GOT3 (cell line): ENCODE measurements around the gene MAP2K2.

Source experiments
- DNase-seq: peaks from one replicate; lab custom pipeline; 2025; ENCODE audit warnings: mixed read lengths; lab: John Stamatoyannopoulos, UW

The MAP2K2 gene

DNA sequence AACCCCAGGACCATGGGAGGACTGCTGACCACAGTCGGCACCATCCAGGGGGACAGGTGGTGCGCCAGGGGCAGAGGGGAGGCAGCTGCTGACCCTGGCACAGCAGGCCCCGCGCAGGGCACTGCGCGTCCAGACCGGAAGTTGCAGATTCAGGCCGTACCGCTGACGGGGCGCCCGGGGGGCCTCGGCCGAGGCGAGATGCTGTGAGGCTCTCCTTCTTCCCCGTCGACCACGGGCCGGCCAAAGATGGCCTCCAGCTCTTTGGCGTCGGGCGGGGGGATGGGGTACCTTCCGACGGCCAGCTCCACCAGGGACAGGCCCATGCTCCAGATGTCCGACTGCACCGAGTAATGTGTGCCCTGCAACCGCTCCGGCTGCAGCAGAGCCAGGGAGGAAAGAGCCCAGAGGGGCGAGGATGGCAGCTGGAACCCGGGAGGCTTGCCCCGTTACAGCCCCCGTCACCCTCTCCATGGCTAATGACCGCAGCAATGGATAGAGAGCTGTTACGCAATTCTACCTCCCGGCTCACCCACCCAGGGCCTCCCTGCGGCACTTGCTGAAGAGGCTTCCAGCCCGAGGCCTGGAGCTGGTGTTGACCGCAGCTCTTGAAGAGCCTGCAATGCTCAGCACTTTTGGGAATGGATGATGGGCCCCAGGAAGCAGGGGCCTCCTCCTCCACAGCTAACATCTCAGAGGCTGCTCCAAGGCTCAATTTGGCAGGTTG lies 24.7 kb downstream of the MAP2K2 start:
- no peak for DNase-seq

DNA sequence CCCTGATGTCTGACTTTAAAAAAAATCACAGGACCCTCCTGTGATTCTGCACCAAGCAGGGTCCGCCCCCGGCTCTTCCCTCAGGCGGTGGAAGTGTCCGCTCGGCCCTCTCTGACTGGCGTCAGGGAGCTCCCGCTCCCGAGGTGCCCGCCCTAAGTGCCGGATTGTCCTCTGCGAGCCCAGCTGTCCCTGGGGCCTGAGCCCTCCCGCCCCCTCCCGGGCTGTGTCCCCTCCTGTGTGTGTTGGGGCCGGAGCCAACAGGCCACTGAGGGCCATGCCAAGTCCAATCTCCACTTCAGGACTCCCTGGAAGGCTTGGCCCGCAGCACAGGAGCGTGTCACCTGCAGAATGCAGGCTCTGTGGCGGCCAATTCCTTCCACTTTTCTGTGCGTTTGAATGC lies 25.4 kb downstream of the MAP2K2 start:
- DNase-seq = no peak

DNA sequence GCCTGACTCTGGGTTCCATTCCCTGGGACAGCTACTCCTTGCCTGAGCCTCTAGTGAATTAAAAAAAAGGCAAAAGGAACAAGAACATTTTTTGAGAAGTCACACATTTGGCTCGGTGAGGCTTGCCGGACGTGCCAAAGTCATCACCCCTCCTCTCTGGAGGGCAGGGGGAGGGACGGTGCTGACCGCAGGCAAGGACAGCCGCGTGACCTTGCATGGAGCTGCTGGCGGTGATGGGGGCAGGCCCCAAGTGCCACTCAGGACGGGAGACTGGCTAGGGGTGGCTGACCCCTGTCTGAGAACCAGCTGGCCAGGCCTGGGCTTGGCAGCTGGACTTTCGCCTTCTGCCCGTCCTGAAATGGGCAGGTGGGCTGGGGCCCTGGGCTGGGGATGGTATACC lies 26.4 kb downstream of the MAP2K2 start:
- DNase-seq = no peak

DNA sequence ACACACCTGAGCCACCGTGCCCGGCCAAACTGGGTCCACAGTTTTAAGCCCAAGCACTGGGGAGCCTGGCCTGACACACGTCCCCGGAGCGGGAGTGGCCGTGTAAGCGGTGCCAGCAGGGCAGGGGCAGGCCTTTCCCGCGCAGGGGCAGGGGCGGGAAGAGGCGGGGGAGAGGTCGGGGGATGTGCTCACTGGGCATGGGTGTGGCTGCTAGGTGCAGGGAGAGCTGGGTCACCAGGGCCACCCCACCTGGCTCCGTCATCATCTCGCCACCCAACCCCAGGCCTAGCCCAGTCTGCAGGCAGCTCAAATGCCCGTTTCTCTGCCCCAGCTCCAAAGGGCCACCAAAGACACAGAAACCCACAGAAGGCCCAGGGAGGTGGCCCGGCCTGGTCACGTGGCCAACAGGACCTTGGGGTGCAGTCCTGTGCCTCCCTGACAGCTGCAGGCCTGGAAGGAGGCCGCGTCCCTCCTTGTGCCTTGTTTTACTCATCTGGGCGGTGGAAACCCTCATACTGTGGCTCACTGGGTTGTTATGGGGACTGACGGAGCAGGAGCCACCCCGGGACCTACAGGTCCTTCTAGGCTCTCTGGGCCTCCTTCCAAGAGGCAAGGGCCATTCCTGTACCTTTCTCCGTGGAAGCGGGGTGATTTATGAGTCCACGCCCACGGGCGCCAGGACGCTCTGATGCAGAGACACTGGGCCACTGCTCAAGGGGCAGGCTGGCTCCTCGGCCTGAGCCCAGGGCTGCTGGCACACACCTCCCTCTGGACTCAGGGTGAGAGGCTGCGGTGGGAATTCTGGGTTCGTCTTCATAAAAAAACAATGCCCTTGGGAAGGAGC lies 27.7 kb downstream of the MAP2K2 start:
- DNase-seq = no peak

DNA sequence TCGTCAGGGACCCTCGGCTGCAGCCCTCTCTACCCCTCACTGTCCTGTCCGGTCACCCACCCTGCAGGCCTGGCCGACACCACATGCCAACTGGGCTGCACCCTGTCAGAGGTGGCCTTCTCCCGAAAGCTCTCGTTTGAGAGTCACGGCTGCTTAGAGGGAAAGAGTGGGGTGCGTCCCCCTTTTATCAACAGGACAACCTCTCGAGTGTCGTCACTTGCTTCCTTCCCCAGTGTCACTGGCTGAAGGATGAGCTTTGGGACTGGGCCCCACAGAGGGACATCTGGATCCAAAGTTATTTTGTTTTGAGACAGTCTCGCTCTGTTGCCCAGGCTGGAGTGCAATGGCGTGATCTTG lies 28.5 kb downstream of the MAP2K2 start:
- DNase-seq = no peak

DNA sequence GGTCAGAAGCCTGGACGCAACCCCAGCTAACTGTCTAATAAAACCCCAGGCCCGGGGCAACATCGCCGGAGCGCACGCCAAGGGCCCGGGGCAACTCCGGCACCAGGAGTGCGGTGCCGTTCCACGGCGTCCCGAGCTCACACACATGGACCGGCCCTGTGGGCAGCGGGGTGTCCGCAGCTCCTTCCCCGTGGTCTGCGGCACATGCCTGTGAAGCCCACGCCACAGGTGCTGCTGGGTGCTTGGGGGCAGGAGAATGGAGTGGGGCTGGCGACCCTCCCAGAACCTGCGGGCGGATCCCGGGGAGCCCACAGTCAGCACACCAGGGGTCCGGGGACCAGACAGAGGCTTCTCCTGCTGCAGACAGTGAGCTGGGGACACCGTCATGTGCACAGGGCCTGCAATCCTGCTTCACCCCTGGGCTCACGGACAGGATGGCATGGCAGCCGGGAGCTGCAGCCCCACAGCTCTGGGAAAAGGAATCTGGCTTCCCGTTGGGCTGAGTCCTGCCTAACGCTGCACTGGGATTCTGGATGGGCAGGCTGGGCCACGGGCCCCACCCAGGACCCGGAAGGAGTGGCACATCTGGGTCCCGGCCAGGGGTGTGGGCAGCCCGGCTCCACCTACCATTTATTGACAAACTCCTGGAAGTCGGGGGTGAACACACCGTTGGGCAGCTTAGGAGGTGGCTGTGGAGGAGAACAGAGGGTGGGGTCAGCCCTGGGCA lies 29.0 kb downstream of the MAP2K2 start:
- no peak for DNase-seq

DNA sequence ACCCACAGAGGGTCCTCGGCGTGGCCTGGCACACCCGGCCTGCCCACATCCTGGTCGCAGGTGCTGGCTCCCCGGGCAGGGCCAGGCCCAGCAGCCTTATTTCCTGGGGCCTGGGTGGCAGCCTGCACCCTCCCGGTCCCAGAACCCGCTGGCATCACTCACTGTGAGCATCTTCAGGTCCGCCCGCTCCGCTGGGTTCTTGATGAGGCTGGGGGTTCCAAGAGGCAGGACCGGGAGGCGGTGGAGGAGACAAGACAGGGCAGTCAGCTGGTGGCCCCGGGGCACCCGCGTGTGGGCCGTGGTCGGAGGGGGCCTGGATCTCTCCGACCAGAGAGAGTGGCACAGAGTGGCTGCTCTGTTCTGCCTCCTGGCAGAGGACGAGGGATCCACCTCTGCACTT lies 29.6 kb downstream of the MAP2K2 start:
- DNase-seq = no peak

DNA sequence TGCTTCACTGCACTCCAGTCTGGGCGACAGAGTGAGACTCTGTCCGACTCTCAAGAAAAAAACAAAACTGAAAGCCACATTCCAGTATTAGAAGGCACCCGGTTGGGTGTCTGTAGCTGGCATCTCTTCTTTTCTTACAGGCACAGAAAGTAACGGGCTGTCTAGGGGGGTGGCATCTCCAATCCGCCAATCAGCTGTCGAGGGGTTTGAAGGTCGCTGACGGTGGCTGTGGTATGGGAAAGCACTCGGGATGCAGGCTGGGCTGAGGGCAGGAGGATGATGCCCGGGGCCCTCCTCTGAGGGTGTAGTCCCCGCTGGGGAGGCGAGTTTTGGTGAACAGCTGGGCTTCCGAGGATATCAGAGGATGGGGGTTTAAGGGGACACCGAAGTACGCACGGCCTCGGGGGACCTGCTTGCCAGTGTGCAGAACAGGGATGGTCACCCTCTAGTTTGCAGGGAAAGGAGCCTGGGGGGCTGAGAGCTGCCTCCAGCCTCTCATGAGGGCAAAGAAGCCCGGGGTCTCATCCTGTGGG lies 30.2 kb downstream of the MAP2K2 start:
- DNase-seq = no peak

DNA sequence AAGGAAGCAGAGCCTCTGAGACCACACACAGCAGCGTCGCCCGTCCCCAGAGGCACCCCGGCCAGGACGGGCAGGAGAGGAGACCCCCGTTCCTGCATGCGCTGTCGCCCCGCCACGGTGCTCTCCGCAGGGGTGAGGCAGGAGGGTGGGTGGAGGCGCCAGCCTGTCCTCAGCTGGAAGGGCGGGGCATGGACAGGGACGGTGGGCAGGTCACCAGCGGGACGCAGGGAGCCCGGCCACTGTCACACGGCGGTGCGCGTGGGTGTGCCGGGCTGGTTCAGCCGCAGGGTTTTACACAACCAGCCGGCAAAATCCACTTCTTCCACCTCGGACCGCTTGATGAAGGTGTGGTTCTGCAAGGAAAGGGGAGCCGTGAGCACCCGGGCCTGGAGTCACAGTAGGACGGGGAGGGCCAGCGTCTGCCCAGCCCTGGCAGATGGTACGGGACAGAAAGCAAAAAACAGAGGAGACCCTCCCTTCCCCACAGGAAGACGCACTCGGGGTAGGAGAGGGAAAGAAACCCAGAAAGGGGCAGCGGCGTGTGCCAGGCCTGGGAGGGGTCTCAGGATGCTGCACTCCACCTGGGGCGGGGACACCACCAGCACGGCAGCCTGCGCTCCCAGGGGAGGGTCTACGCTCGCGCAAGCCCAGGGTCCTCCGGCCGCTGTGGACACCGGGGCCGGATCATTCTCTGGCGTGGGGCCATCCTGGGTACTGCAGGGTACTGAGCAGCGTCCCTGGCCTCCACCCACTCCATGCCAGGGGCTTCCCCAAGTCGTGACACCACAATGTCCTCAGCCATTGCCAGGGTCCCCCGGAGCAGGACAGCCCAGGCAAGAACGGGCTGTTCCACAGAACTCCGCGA lies 33.3 kb downstream of the MAP2K2 start:
- no peak for DNase-seq

DNA sequence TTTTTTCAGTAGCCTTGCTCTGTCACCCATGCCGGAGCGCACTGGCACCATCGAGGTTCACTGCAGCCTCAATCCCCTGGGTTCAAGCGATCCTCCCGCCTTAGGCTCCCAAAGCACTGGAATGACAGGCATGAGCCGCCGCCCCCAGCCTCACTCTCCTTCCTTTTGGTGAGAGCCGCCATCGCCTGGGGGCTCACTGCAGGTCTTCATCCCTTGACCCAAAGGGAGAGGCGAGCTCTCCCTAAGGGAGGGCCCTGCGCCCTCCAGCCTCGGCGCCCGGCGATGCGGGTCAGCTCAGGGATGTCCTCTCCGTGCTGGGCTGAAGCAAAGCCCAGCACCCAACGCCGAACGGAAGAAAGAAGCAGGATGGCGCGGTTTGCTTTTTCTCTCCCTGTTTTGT lies 34.0 kb downstream of the MAP2K2 start:
- DNase-seq = no peak

DNA sequence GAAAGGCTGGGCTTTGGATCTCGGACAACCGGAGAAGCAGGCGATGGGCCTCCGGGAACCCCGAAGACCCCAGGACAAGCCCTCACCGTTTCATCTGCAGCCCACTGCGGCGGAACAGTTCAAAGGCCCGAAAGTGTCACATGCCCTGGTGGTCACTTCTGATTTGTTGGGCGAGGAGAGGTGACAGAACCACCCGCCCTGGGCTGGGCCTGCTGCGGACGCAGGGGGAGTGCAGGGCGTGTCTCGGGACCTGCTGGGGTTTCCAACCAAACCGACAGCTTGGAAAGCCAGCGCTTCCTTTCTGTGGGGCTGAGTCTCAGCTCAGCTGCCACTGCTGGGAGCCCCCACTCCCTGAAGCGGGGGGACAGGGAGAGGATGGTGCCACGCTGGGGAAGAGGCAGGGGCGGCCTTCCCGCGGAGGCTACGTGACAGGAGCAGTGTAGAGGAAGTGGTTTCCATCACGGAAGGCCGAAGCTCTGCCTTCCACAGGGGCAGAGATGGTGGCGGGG lies 34.5 kb downstream of the MAP2K2 start:
- DNase-seq = no peak

DNA sequence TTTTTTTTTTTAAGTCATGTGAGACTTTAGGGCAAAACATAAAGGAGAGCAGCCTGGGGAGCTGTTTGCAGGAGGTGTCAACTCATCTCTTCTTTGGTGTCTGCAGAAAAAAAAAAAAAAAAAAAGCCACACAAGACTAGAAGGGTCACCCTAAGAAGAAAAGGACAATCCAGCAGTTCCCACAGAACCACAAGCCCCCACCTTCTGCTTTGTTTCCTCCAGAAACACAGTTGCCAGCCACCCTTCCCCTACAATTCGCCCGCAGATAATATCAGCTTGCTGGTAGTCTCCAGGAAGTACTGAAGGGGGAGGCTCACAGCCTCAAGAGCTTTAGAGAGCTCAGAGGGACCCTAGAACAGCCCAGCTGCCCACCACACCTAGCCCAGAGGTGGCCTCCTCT lies 34.9 kb downstream of the MAP2K2 start:
- no peak for DNase-seq

DNA sequence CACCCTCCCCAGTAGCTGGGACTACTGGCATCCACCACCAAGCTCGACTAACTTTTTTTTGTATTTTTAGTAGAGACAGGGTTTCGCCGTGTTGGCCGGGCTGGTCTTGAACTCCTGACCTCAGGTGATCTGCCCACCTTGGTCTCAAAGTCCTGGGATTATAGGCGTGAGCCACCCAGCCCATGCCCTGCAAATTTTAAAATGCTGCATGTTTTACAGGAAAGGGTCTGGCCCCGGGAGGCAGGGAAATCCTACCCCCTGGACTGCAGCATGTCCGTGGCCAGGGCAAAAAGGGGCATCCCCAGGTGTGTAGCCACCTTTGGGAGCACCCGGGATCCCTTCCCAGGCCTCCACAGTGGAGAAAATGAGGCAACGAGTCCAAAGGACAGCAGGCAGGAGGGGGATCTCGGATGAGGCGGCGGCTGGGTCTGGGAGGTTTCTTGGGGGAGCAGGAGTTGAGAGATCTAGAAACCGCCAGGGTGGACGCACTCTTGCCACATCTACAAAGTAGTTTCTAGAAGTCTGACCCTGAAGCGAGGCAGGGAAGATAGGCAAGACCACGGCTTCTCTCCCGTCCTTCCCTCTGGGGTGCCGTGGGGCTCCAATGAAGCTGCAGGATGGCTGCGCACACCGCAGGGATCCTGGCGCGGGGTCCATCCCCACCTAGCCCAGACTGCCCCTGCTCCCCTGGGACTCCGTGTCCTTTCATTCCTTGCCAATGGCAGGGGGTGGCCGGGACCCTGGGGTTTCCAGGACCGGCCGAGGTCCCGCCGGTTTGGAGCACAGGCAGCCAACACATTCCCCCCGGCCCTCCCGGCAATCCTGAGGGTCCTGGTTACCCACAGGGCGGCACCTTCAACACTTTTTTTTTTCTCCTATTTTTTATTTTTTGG lies 35.9 kb downstream of the MAP2K2 start:
- DNase-seq = no peak

DNA sequence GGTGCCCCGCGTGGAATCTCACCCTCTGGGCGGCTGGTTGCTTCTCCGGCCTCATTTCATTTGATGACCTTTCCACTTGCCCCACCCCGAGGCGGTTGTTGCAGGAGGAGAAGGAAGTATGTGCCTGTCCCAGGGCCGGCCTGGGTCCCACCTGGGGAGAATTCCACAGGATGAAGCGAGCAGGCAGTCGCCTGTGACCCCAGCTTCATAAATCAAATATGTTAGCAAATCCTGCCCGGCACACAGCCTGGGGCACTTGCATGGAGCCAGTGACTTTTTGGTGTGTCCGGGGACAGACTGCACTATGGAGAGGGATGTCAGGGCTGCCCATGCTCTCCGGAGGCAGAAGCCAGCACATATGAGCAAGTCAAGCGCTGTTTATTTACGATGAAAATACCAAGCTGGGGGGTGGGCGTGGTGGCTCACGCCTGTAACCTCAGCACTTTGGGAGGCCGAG lies 37.5 kb downstream of the MAP2K2 start:
- DNase-seq = no peak

DNA sequence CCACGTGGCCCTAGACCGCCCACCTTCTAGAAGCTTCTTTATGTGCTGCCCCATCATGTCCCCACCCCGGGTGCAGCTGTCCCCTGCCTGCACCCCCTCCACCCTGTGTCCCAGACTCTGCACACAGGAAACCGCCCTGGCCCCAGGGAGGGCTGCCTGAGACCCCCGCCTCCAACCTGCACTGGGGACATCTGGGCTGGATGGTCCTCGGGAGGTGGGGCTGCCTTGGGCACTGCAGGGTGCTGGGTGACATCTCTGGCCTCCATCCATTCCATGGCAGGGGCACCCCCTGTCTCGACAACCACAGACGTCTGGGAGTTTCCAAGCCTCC lies 39.4 kb downstream of the MAP2K2 start:
- no peak for DNase-seq

DNA sequence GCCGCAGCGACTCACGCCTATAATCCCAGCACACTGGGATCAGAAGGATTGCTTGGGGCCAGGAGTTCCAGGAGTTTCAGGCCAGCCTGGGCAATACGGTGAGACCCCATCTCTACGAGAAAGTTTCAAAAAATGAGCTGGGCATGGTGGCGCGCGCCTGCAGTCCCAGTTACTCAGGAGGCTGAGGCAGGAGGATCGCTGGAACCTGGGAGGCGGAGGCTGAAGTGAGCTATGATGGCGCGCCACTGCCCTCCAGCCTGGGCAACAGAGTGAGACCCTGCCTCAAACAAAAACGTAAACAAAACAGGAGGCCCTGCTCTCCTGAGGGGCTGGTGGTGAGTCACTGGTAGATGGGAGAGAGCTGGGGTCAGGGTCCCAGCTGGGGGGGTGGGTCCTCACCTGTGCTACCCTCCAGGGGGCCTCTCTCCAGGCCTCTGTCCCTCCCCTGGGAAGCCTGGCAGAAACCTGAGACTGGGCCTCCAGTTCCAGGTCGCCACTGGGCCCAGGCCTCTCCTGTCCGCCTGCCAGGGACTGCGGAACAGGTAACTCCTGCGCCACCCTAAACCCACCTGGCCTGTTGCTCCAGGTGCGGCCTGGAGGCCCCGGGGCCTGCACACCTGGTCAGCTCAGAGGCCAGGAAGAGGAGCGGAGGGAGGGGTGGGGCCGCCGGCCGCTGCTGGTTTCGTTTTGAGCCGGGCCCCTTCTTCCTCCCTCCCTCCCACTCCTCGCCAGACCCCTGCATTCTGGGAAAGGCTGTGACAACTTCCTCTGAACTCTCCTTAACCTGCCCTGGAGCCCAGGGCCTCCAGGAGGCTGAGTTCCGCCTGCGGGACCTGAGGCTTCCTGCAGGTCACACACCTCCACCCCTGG lies 40.0 kb downstream of the MAP2K2 start:
- DNase-seq = no peak

DNA sequence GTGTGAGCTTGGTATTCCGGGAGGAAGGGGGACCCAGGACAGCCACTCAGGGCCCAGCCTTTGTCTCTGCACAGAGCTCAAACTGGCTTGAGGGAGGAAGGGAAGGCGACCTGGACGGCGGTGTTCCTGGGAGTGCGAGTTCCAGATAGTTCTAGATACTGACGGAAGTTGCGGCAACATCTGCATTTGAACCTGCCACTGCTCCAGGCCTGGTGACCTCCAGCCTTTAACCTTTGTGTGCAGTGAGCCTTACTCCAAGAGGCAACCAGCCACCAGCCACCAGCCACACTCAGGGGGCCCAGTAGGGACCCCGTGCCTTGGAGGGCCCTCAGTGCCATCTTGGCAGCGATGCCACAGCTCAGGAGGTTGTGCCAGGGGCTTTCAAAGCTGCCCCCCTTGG lies 41.8 kb downstream of the MAP2K2 start:
- DNase-seq = no peak

DNA sequence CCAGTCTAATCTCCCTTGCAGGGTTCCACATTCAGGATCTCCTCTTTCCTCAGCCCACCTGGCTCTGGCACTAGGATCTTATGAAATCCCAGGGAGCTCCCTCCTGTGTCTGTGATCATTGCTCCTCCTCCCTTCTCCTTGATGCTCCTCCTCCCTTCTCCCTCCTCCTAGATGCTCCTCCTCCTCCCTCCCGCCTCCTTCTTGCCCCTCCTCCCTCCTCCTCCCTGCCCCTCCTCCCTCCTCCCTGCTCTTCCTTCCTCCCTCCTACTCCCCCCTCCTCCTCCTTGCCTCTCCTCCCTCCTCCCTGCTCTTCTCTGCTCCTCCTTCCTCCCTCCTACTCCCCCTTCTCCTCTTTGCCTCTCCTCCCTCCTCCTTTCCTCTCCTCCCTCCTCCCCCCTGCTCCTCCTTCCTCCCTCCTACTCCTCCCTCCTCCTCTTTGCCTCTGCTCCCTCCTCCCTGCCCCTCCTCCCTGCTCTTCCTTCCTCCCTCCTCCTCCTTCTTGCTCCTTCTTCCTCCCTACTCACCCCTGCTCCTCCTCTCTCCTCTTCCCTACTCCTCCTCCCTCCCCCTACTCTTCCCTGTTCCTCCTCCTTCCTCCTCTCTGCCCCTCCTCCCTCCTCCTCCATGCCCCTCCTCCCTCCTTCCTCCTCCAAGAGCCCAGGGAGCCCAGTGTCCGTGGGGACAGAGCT lies 42.3 kb downstream of the MAP2K2 start:
- no peak for DNase-seq

DNA sequence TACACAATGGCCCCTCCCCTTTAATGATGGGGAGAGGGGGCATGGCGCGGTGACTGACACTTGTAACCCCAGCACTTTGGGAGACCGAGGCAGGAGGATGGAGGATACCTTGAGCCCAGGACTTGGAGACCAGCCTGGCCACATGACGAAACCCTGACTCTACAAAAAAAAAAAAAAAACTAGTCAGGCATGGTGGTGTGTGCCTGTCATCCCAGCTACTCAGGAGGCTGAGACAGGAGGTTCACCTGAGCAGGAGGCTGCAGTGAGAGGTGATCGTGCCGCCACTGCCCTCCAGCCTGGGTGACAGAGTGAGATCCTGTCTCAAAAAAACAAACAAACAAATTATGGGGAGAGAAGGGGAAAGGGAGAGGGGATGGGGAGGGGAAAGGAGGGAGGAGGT lies 43.4 kb downstream of the MAP2K2 start:
- no peak for DNase-seq
